ENCODE data around the gene NSUN7. TPM values are rescaled to one million over a fixed set of nuclear protein-coding genes. Genes with fewer than 3 reads are reported as not detected.

NSUN7 gene
- total RNA-seq, 1 experiment from 2014 or later: not detected

GRCh38 chr4:40848940-40849339, 99.2 kb downstream of the NSUN7 start:
- Histone ChIP-seq H3K9me3 (ENCODE audit: low read length) (no peaks in the 10 kb centered on the region), H3K9ac (ENCODE audit: low read length) (no peak overlapping the region), H2AFZ (ENCODE audit: low read length) (no peak overlapping the region)

GRCh38 chr4:40850496-40850895, 100.7 kb downstream of the NSUN7 start:
- no peak overlapping the region for H3K27ac ChIP-seq (ENCODE audit: low read length)
- H3K4me2 ChIP-seq (ENCODE audit: low read depth, low read length, poor library complexity, severe bottlenecking): no peak overlapping the region
- no peaks in the 10 kb centered on the region for H3K9me3 ChIP-seq (ENCODE audit: low read length)
- H3K27me3 ChIP-seq (ENCODE audit: low read length): no peaks in the 10 kb centered on the region
- DNase-seq: no peak
- no peak overlapping the region for H3K9ac ChIP-seq (ENCODE audit: low read length)
- no peak overlapping the region for H3K4me3 ChIP-seq (ENCODE audit: low read length)
- no peaks in the 10 kb centered on the region for H3K36me3 ChIP-seq (ENCODE audit: insufficient read depth, low read length)
- H2AFZ ChIP-seq (ENCODE audit: low read length): no peak overlapping the region
- H3K9me2 ChIP-seq (replicated peaks; ENCODE audit: insufficient read depth, low read length): no peaks in the 10 kb centered on the region
- H3K79me2 ChIP-seq (ENCODE audit: low read length): no peaks in the 10 kb centered on the region
- H4K20me1 ChIP-seq (ENCODE audit: insufficient read depth, low read depth, low read length): no peaks in the 10 kb centered on the region
- H3K4me1 ChIP-seq (ENCODE audit: low read length): no peaks in the 10 kb centered on the region

More at GRCh38 chr4:40848940-40849339, 99.2 kb downstream of the NSUN7 start:
- Histone ChIP-seq H3K27ac (ENCODE audit: low read length) (no peak overlapping the region), H4K20me1 (ENCODE audit: insufficient read depth, low read depth, low read length) (no peaks in the 10 kb centered on the region), H3K4me3 (ENCODE audit: low read length) (no peak overlapping the region), H3K4me2 (ENCODE audit: low read depth, low read length, poor library complexity, severe bottlenecking) (no peak overlapping the region), H3K27me3 (ENCODE audit: low read length) (no peaks in the 10 kb centered on the region), H3K36me3 (ENCODE audit: insufficient read depth, low read length) (no peaks in the 10 kb centered on the region), H3K4me1 (ENCODE audit: low read length) (no peaks in the 10 kb centered on the region), H3K9me2 (replicated peaks; ENCODE audit: insufficient read depth, low read length) (no peaks in the 10 kb centered on the region), H3K79me2 (ENCODE audit: low read length) (no peaks in the 10 kb centered on the region)
- no peak for DNase-seq

GRCh38 chr4:40856277-40856839, 106.6 kb downstream of the NSUN7 start:
- Histone ChIP-seq H4K20me1 (ENCODE audit: insufficient read depth, low read depth, low read length) (no peaks in the 10 kb centered on the region), H2AFZ (ENCODE audit: low read length) (no peak overlapping the region), H3K36me3 (ENCODE audit: insufficient read depth, low read length) (no peaks in the 10 kb centered on the region), H3K4me1 (ENCODE audit: low read length) (no peaks in the 10 kb centered on the region), H3K4me3 (ENCODE audit: low read length) (no peak overlapping the region), H3K27me3 (ENCODE audit: low read length) (no peaks in the 10 kb centered on the region), H3K79me2 (ENCODE audit: low read length) (no peaks in the 10 kb centered on the region), H3K9me2 (replicated peaks; ENCODE audit: insufficient read depth, low read length) (no peaks in the 10 kb centered on the region), H3K9ac (ENCODE audit: low read length) (no peak overlapping the region), H3K9me3 (ENCODE audit: low read length) (no peaks in the 10 kb centered on the region), H3K27ac (ENCODE audit: low read length) (no peak overlapping the region), H3K4me2 (ENCODE audit: low read depth, low read length, poor library complexity, severe bottlenecking) (no peak overlapping the region)
- DNase-seq: no peak

GRCh38 chr4:40856840-40857362, 107.1 kb downstream of the NSUN7 start:
- Histone ChIP-seq H2AFZ (ENCODE audit: low read length) (no peak overlapping the region), H3K9me2 (replicated peaks; ENCODE audit: insufficient read depth, low read length) (no peaks in the 10 kb centered on the region), H4K20me1 (ENCODE audit: insufficient read depth, low read depth, low read length) (no peaks in the 10 kb centered on the region), H3K4me1 (ENCODE audit: low read length) (no peaks in the 10 kb centered on the region), H3K9ac (ENCODE audit: low read length) (no peak overlapping the region), H3K4me3 (ENCODE audit: low read length) (no peak overlapping the region), H3K79me2 (ENCODE audit: low read length) (no peaks in the 10 kb centered on the region), H3K9me3 (ENCODE audit: low read length) (no peaks in the 10 kb centered on the region), H3K4me2 (ENCODE audit: low read depth, low read length, poor library complexity, severe bottlenecking) (no peak overlapping the region), H3K27ac (ENCODE audit: low read length) (no peak overlapping the region), H3K36me3 (ENCODE audit: insufficient read depth, low read length) (no peaks in the 10 kb centered on the region), H3K27me3 (ENCODE audit: low read length) (no peaks in the 10 kb centered on the region)
- DNase-seq: no peak

DNA sequence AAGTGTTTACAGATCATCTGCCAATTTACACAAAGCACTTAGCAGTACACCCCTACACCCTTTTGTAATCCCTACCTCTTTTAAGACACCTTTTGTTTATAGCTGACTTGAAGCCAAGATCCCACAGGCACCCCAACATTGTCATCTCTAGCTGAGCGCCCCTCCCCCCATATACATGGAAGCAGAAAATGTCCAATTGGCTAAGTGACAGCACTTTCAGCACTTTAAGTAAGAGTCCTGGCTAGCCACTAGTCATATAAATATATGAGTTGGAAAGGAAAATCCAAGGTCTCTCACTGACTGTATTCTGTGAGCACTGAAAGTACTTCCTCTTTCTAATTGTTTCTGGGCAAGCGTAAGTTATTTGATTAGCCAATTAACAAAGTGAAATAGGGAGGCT, 108.2 kb downstream of the NSUN7 start:
- no peaks in the 10 kb centered on the region for H3K4me1 ChIP-seq (ENCODE audit: low read length)
- no peaks in the 10 kb centered on the region for H3K36me3 ChIP-seq (ENCODE audit: insufficient read depth, low read length)
- H3K4me3 ChIP-seq (ENCODE audit: low read length): no peak overlapping the region
- H3K4me2 ChIP-seq (ENCODE audit: low read depth, low read length, poor library complexity, severe bottlenecking): no peak overlapping the region
- no peak overlapping the region for H3K27ac ChIP-seq (ENCODE audit: low read length)
- no peaks in the 10 kb centered on the region for H3K27me3 ChIP-seq (ENCODE audit: low read length)
- no peaks in the 10 kb centered on the region for H3K9me3 ChIP-seq (ENCODE audit: low read length)
- no peak for DNase-seq
- no peaks in the 10 kb centered on the region for H3K9me2 ChIP-seq (replicated peaks; ENCODE audit: insufficient read depth, low read length)
- no peaks in the 10 kb centered on the region for H4K20me1 ChIP-seq (ENCODE audit: insufficient read depth, low read depth, low read length)
- H3K9ac ChIP-seq (ENCODE audit: low read length): no peak overlapping the region
- no peak overlapping the region for H2AFZ ChIP-seq (ENCODE audit: low read length)
- H3K79me2 ChIP-seq (ENCODE audit: low read length): no peaks in the 10 kb centered on the region

DNA sequence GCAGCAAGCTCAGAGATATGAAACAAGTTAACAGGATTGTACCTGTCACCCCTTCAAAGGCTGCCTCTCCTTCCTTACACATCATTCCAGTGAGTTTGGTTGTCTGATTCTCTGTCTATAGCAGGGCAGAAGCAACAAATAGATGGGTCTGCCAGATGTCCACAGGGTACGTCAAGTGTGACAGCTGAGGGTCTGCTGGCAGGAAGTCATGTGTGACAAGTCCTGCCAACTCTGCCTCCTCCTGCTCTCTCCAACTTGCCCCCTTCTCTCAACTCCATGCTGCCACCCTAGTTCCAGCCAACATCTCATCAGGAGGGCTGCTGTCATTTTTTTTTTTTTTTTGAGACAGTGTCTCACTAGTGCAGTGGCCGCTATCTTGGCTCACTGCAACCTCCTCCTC, 109.2 kb downstream of the NSUN7 start:
- no peak overlapping the region for H3K4me2 ChIP-seq (ENCODE audit: low read depth, low read length, poor library complexity, severe bottlenecking)
- H3K79me2 ChIP-seq (ENCODE audit: low read length): no peaks in the 10 kb centered on the region
- H3K27ac ChIP-seq (ENCODE audit: low read length): no peak overlapping the region

More for the DNA sequence above, 109.2 kb downstream of the NSUN7 start:
- H3K4me3 ChIP-seq (ENCODE audit: low read length): no peak overlapping the region
- H2AFZ ChIP-seq (ENCODE audit: low read length): no peak overlapping the region
- no peaks in the 10 kb centered on the region for H3K36me3 ChIP-seq (ENCODE audit: insufficient read depth, low read length)
- DNase-seq: no peak
- no peaks in the 10 kb centered on the region for H3K4me1 ChIP-seq (ENCODE audit: low read length)
- H3K27me3 ChIP-seq (ENCODE audit: low read length): no peaks in the 10 kb centered on the region
- H3K9ac ChIP-seq (ENCODE audit: low read length): no peak overlapping the region
- H3K9me3 ChIP-seq (ENCODE audit: low read length): no peaks in the 10 kb centered on the region
- H3K9me2 ChIP-seq (replicated peaks; ENCODE audit: insufficient read depth, low read length): no peaks in the 10 kb centered on the region
- no peaks in the 10 kb centered on the region for H4K20me1 ChIP-seq (ENCODE audit: insufficient read depth, low read depth, low read length)

Small RNA genes within 50 kb of the gene (small RNA-seq; reads per million reads assigned to genes)
- gene RF00019: not detected

Other genes with a start within 250 kb of the NSUN7 start
- not detected in 2 replicates for gene RBM47, start 120.1 kb upstream of the NSUN7 start, total RNA-seq (2014; rRNA removed; shearing (Covaris generic); ENCODE audit: low replicate concordance)